Ascending aorta (tissue), 2 donors: Measurements from ENCODE around the gene GALNT9. TPM values are rescaled to one million over a fixed set of nuclear protein-coding genes. Genes with fewer than 3 reads are reported as not detected.

Experiments used
- DNase-seq, 2 donors: peaks; one replicate each; pipeline ENCODE4 v3.0.0-alpha.2; 2019; ENCODE audit warnings: low spot score in 2 of 2
- H3K27ac ChIP-seq, 2 donors: fragments of 200-600 bp; sonication (generic); one replicate each; pipeline ENCODE4 v1.5.1; 2016 to 2017; ENCODE audit warnings: mild to moderate bottlenecking in 1 of 2
- H3K27me3 ChIP-seq: fragments of 200-600 bp; sonication (generic); one replicate; pipeline ENCODE4 v1.5.1; 2017
- H3K36me3 ChIP-seq, 2 donors: fragments of 200-600 bp; sonication (generic); one replicate each; pipeline ENCODE4 v1.5.1; 2016
- H3K4me1 ChIP-seq, 2 donors: fragments of 200-600 bp; sonication (generic); one replicate each; pipeline ENCODE4 v1.5.1; 2016 to 2017; ENCODE audit warnings: mild to moderate bottlenecking in 1 of 2
- H3K4me3 ChIP-seq, 2 donors: fragments of 200-600 bp; sonication (generic); one replicate each; pipeline ENCODE4 v1.5.1; 2016 to 2017; ENCODE audit warnings: mild to moderate bottlenecking in 1 of 2
- H3K9me3 ChIP-seq, 2 donors: fragments of 200-600 bp; sonication (generic); one replicate each; pipeline ENCODE4 v1.5.1; 2016
- intact Hi-C: fragments of 100-400 bp; cut with DNase I; formaldehyde crosslinking; loops from one replicate; pipeline ENCODE4 v1.15.1; 2023
- total RNA-seq: library from RNA; depleted of rRNA; stranded (reverse); fragments of >200 nt; gene quantifications from one replicate; pipeline ENCODE4 v1.1.0, GENCODE V29; 2016
- TF ChIP-seq, protein P1 (sequence below), 3 experiments: fragments of 200-600 bp in 2 of 3; fragments of 450-650 bp in 1 of 3; sonication (generic) in 2 of 3; IDR thresholded peaks; one replicate each; pipeline ENCODE4 v1.5.1; 2016 to 2019; ENCODE audit warnings: antibody characterized with exemption in 3 of 3, mild to moderate bottlenecking in 1 of 3, moderate library complexity in 1 of 3

GALNT9 gene
- total RNA-seq, 1 donor from 2014 or later, result not detected

GRCh38 chr12:132323171-132324010, 6.0 kb downstream of the GALNT9 start:
- no peaks in the 10 kb centered on the region for H3K36me3 ChIP-seq
- intact Hi-C loops, result no loop called here
- H3K4me1 ChIP-seq, result peaks cover 0 to 3% of the 10 kb centered on the region in 2 donors
- DNase-seq, result no peak
- H3K27ac ChIP-seq, result no peak overlapping the region
- H3K27me3 ChIP-seq, result no peaks in the 10 kb centered on the region
- H3K9me3 ChIP-seq, result no peaks in the 10 kb centered on the region
- H3K4me3 ChIP-seq, result no peak overlapping the region
- TF ChIP-seq, protein P1, sequence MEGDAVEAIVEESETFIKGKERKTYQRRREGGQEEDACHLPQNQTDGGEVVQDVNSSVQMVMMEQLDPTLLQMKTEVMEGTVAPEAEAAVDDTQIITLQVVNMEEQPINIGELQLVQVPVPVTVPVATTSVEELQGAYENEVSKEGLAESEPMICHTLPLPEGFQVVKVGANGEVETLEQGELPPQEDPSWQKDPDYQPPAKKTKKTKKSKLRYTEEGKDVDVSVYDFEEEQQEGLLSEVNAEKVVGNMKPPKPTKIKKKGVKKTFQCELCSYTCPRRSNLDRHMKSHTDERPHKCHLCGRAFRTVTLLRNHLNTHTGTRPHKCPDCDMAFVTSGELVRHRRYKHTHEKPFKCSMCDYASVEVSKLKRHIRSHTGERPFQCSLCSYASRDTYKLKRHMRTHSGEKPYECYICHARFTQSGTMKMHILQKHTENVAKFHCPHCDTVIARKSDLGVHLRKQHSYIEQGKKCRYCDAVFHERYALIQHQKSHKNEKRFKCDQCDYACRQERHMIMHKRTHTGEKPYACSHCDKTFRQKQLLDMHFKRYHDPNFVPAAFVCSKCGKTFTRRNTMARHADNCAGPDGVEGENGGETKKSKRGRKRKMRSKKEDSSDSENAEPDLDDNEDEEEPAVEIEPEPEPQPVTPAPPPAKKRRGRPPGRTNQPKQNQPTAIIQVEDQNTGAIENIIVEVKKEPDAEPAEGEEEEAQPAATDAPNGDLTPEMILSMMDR (IDR thresholded peaks at IDR 0.05), result no peak

DNA sequence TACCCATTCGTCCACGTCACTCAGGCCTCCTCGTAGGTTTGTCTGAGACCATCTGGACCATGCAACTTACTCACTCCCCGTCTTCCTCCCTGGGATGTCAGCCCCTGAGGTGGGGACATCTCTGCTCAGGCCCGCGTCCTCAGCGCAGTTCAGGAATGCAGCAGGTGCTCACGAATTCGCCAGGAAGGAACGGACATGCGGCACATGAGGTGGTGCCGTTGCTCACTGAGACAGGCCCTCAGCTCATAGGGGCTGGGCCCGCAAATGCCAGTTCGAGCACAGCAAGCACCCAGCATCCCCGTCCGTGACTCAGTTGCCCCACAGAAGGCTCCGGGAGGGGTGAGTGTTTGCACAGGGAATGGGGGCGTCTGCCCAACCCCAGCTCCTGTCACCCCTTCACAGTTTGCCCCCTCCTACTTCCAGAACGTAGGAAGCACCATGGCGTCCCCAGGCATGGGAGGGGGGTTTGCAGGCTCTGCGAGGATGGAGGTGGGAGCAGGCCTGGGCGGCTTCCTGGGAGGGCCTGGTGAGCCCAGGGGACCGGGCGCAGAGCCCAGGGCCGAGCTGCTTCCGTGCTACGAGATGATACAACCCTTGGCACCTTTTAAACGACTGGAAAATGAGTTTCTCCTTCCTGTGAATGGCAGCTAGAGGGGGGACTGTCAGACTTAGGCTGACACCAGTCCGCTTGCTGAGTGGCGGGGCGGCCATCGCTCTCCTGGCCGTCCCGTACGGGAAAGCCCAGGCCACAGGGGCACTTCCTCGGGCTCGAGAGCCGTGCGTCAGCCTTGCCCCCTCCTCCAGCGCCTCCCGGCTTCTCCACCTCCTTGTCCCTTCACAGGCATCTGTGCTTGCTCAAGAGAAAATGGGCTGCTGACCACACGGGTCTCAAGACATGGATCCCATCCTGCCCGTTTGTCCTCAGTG, 6.9 kb downstream of the GALNT9 start:
- TF ChIP-seq, protein P1 (IDR thresholded peaks at IDR 0.05), result no peak
- Histone ChIP-seq H3K4me1 (no peaks in the 10 kb centered on the region), H3K27ac (no peak overlapping the region), H3K36me3 (no peaks in the 10 kb centered on the region), H3K4me3 (no peak overlapping the region), H3K27me3 (no peaks in the 10 kb centered on the region), H3K9me3 (no peaks in the 10 kb centered on the region)
- DNase-seq, result no peak
- intact Hi-C loops, result no loop called here

DNA sequence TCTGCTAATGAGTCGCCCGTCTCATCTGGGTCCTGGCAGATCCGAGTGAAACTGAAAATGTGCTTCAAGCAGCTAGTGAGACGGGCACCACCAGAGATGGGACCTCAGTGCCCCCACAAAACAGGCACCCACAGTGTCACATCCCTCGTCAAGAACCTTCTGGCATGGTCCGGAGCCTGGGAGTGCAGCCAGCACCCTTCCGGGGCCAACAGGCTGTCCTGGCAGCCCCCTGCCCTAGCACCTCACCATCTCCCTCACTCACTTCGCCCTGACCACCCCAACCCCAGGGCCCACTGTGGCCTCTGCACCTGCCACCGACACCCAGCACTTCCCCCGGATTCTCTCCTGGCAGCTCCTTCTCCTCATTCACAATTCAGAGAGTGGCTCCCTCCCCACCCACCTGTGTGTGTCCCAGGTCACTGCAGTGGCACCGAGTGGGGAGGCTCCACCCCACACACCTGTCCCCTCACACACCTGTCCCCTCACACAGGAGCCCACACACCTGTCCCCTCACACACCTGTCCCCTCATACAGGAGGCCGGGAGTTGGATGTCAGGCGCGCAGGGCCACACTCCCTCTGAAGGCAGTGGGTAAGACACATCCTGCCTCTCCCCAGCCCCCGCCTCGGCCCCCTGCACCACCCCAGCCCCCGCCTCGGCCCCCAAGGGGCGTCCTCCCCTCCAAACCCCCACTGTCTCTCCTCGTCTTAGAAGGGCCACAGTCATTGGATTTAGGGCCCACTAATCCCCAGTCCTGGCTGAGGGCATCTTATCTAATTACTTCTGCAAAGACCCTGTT, 7.9 kb downstream of the GALNT9 start:
- TF ChIP-seq, protein P1 (IDR thresholded peaks at IDR 0.05), result no peak
- no peaks in the 10 kb centered on the region for H3K36me3 ChIP-seq
- no peaks in the 10 kb centered on the region for H3K4me1 ChIP-seq
- no peaks in the 10 kb centered on the region for H3K9me3 ChIP-seq
- H3K27me3 ChIP-seq, result no peaks in the 10 kb centered on the region
- H3K27ac ChIP-seq, result no peak overlapping the region
- intact Hi-C loops, result no loop called here
- no peak overlapping the region for H3K4me3 ChIP-seq
- DNase-seq, result no peak

DNA sequence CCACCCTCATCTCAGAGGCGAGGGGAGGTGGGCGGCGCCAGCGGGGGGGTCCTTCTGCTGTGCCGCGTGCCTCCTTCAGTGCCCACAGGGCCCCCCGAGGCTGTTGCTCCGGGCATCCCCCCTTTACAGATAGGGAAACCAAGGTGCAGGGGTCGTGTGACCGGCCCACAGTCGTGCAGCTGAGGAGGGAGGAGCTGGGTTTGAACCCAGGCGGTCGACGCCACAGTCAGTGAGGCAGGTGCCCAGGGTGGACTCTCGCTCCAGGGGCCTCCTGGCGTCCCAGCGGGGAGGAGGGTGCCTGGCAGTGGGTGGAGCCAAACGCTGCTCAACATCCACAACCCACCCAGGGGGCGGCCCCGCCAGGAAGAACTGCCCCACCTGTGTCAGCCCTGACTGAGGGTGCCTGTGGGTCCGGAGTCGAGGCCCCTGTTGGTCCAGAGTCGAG, 8.6 kb downstream of the GALNT9 start:
- TF ChIP-seq, protein P1 (IDR thresholded peaks at IDR 0.05), result no peak

DNA sequence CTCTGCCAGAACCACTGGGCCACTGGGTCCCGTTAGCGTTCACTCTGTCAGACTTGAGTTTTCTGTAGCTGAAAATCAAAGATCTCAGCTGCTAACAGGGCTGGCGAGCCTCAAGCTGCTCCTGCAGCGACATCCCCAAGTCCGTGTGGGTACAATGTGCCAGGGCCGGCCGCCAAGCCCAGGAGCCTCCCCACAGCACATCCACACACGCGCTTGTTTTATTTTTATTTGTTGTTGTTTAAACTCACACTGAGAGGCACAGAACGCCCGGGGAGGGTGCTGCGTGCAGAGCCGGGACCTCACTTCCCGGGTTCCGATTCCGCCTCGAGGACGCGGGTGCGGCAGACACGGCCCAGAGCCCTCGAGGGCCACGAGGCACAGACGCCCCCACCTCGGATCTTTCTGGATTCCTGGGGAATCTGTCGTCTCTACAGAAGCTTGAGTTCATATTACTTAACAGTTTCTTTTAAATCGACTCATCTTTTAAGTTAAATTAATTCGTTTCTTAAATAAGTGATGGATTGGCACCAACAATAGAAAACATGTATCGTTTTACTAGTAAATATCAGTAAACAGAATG, 9.3 kb downstream of the GALNT9 start:
- H3K36me3 ChIP-seq, result no peaks in the 10 kb centered on the region
- no peak overlapping the region for H3K4me3 ChIP-seq
- no peak overlapping the region for H3K27ac ChIP-seq
- no peak for DNase-seq
- H3K9me3 ChIP-seq, result no peaks in the 10 kb centered on the region
- no peaks in the 10 kb centered on the region for H3K4me1 ChIP-seq
- TF ChIP-seq, protein P1 (IDR thresholded peaks at IDR 0.05), result no peak
- no peaks in the 10 kb centered on the region for H3K27me3 ChIP-seq
- intact Hi-C loops, result no loop called here

More for the DNA sequence above, 8.6 kb downstream of the GALNT9 start:
- H3K27me3 ChIP-seq, result no peaks in the 10 kb centered on the region
- no peak overlapping the region for H3K27ac ChIP-seq
- no peak for DNase-seq
- intact Hi-C loops, result no loop called here
- H3K4me3 ChIP-seq, result no peak overlapping the region
- H3K9me3 ChIP-seq, result no peaks in the 10 kb centered on the region
- no peaks in the 10 kb centered on the region for H3K36me3 ChIP-seq
- no peaks in the 10 kb centered on the region for H3K4me1 ChIP-seq
